HEK293 (cell line): ENCODE measurements around the gene ARID5A.
A peak's percentile ranks its signal among the peaks of the same experiment; 100 is the strongest.

Experiments
- CTCF ChIA-PET: fragments of 350-600 bp; formaldehyde crosslinking; extraction: SDS; loops from one replicate; lab custom pipeline; 2021; ENCODE audit warnings: antibody characterized with exemption; lab: Yijun Ruan, JAX
- POLR2A ChIA-PET: fragments of 300-600 bp; formaldehyde crosslinking; extraction: SDS; loops from one replicate; lab custom pipeline; 2020; ENCODE audit warnings: antibody characterized with exemption, inconsistent platforms; lab: Yijun Ruan, JAX
- H3K27ac ChIP-seq: fragments of 200-500 bp; sonication (Bioruptor generic); 2 replicates; pipeline ENCODE4 v1.5.1; 2014; ENCODE audit warnings: low read depth, low read length, control low read depth, inconsistent platforms; ENCODE audit errors: extremely low read depth
- H3K36me3 ChIP-seq, 2 experiments: fragments of 200-500 bp in 1 of 2; sonication (Bioruptor generic) in 1 of 2; 1 replicate in 1 of 2; 2 replicates in 1 of 2; pipeline ENCODE4 v1.5.1; 2014 to 2017; ENCODE audit warnings: inconsistent platforms in 2 of 2, low read length in 2 of 2; ENCODE audit not compliant: control insufficient read depth in 2 of 2, insufficient read depth in 1 of 2
- H3K4me1 ChIP-seq: fragments of 200-500 bp; sonication (Bioruptor generic); 2 replicates; pipeline ENCODE4 v1.5.1; 2014; ENCODE audit warnings: mild to moderate bottlenecking, low read length, inconsistent platforms; ENCODE audit not compliant: control insufficient read depth, insufficient read depth
- H3K4me3 ChIP-seq: 2 replicates; pipeline ENCODE4 v1.5.1; 2011; ENCODE audit warnings: low read depth, mild to moderate bottlenecking, control low read depth, low read length, moderate library complexity
- H3K9me3 ChIP-seq: fragments of 200-500 bp; sonication (Bioruptor generic); 2 replicates; pipeline ENCODE4 v1.5.1; 2014; ENCODE audit warnings: low read depth, low read length, inconsistent platforms; ENCODE audit not compliant: control insufficient read depth, insufficient read depth
- GLI2 ChIP-seq: fragments of 450-650 bp; formaldehyde crosslinking; IDR thresholded peaks from 2 replicates; pipeline ENCODE4; 2017; ENCODE audit warnings: missing biosample characterization, missing genetic modification characterization, low read depth, borderline replicate concordance
- GLIS2 ChIP-seq: fragments of 450-650 bp; formaldehyde crosslinking; IDR thresholded peaks from 2 replicates; pipeline ENCODE4 v1.5.1; 2016; ENCODE audit warnings: missing biosample characterization, missing genetic modification characterization
- HOXD13 ChIP-seq: sonication (generic); formaldehyde crosslinking; IDR thresholded peaks from 2 replicates; pipeline ENCODE4 v1.8.0; 2022; ENCODE audit warnings: missing genetic modification reagents, borderline replicate concordance
- IKZF3 ChIP-seq: fragments of 450-650 bp; IDR thresholded peaks from 2 replicates; pipeline ENCODE4 v1.5.0; 2018; ENCODE audit warnings: missing biosample characterization, mild to moderate bottlenecking, missing genetic modification characterization, moderate library complexity
- INSM2 ChIP-seq: fragments of 450-650 bp; formaldehyde crosslinking; IDR thresholded peaks from 2 replicates; pipeline ENCODE4 v1.5.1; 2016; ENCODE audit warnings: missing biosample characterization, missing genetic modification characterization
- KLF10 ChIP-seq: fragments of 450-650 bp; IDR thresholded peaks from 2 replicates; pipeline ENCODE4 v1.5.1; 2018; ENCODE audit warnings: missing biosample characterization, mild to moderate bottlenecking, missing genetic modification characterization
- KLF16 ChIP-seq: fragments of 450-650 bp; formaldehyde crosslinking; IDR thresholded peaks from 2 replicates; pipeline ENCODE4 v1.5.1; 2017; ENCODE audit warnings: missing biosample characterization, missing genetic modification characterization
- KLF8 ChIP-seq: fragments of 450-650 bp; formaldehyde crosslinking; IDR thresholded peaks from 2 replicates; pipeline ENCODE4 v1.5.1; 2016; ENCODE audit warnings: missing biosample characterization, missing genetic modification characterization
- KLF9 ChIP-seq: fragments of 450-650 bp; formaldehyde crosslinking; IDR thresholded peaks from 2 replicates; pipeline ENCODE4 v1.5.1; 2016; ENCODE audit warnings: missing biosample characterization, missing genetic modification characterization, low read depth
- PRDM6 ChIP-seq: fragments of 450-650 bp; formaldehyde crosslinking; IDR thresholded peaks from 2 replicates; pipeline ENCODE4 v1.5.1; 2017; ENCODE audit warnings: missing biosample characterization, missing genetic modification characterization
- SP2 ChIP-seq: fragments of 450-650 bp; formaldehyde crosslinking; IDR thresholded peaks from 2 replicates; pipeline ENCODE4 v1.5.1; 2016; ENCODE audit warnings: missing biosample characterization, missing genetic modification characterization
- SP3 ChIP-seq: fragments of 450-650 bp; formaldehyde crosslinking; IDR thresholded peaks from 2 replicates; pipeline ENCODE4 v1.5.1; 2016; ENCODE audit warnings: missing biosample characterization, missing genetic modification characterization
- ZBTB26 ChIP-seq: fragments of 450-650 bp; formaldehyde crosslinking; optimal IDR thresholded peaks from 2 replicates; pipeline ENCODE3; 2016; ENCODE audit warnings: missing biosample characterization, mild to moderate bottlenecking, missing genetic modification characterization
- ZFP41 ChIP-seq: fragments of 450-650 bp; formaldehyde crosslinking; IDR thresholded peaks from 2 replicates; pipeline ENCODE4 v1.5.1; 2016; ENCODE audit warnings: missing biosample characterization, missing genetic modification characterization, borderline replicate concordance
- ZIC2 ChIP-seq: fragments of 450-650 bp; formaldehyde crosslinking; IDR thresholded peaks from 2 replicates; pipeline ENCODE4 v1.5.1; 2016; ENCODE audit warnings: missing biosample characterization, missing genetic modification characterization
- ZNF10 ChIP-seq: fragments of 450-650 bp; formaldehyde crosslinking; IDR thresholded peaks from 2 replicates; pipeline ENCODE4 v1.5.1; 2017; ENCODE audit warnings: missing biosample characterization, missing genetic modification characterization
- ZNF114 ChIP-seq: fragments of 450-650 bp; formaldehyde crosslinking; IDR thresholded peaks from 2 replicates; pipeline ENCODE4 v1.5.0; 2017; ENCODE audit warnings: missing biosample characterization, missing genetic modification characterization
- ZNF221 ChIP-seq: fragments of 450-650 bp; formaldehyde crosslinking; IDR thresholded peaks from 2 replicates; pipeline ENCODE4 v1.5.1; 2017; ENCODE audit warnings: missing biosample characterization, missing genetic modification characterization, borderline replicate concordance
- ZNF37A ChIP-seq: fragments of 450-650 bp; IDR thresholded peaks from 2 replicates; pipeline ENCODE4 v1.5.1; 2018; ENCODE audit warnings: missing biosample characterization, missing genetic modification characterization
- ZNF514 ChIP-seq: fragments of 450-650 bp; formaldehyde crosslinking; IDR thresholded peaks from 2 replicates; pipeline ENCODE4 v1.5.1; 2016; ENCODE audit warnings: missing biosample characterization, missing genetic modification characterization
- ZNF561 ChIP-seq: fragments of 450-650 bp; IDR thresholded peaks from 2 replicates; pipeline ENCODE4 v1.5.1; 2018; ENCODE audit warnings: missing biosample characterization, missing genetic modification characterization, borderline replicate concordance
- ZNF596 ChIP-seq: fragments of 450-650 bp; IDR thresholded peaks from 2 replicates; pipeline ENCODE4 v1.5.0; 2018; ENCODE audit warnings: missing biosample characterization, mild to moderate bottlenecking, missing genetic modification characterization, moderate library complexity
- ZNF664 ChIP-seq: fragments of 450-650 bp; formaldehyde crosslinking; IDR thresholded peaks from 2 replicates; pipeline ENCODE4 v1.5.1; 2016; ENCODE audit warnings: missing biosample characterization, missing genetic modification characterization
- ZNF747 ChIP-seq: fragments of 450-650 bp; formaldehyde crosslinking; IDR thresholded peaks from 2 replicates; pipeline ENCODE4 v1.5.1; 2016; ENCODE audit warnings: missing biosample characterization, missing genetic modification characterization
- ZNF76 ChIP-seq: fragments of 450-650 bp; formaldehyde crosslinking; IDR thresholded peaks from 2 replicates; pipeline ENCODE4; 2016; ENCODE audit warnings: low read depth, missing biosample characterization, missing genetic modification characterization, borderline replicate concordance
- ZNF792 ChIP-seq: fragments of 450-650 bp; formaldehyde crosslinking; IDR thresholded peaks from 2 replicates; pipeline ENCODE4 v1.5.1; 2016; ENCODE audit warnings: missing biosample characterization, missing genetic modification characterization
- ZNF837 ChIP-seq: fragments of 450-650 bp; formaldehyde crosslinking; IDR thresholded peaks from 2 replicates; pipeline ENCODE4 v1.5.1; 2016; ENCODE audit warnings: missing biosample characterization, missing genetic modification characterization
- ZSCAN18 ChIP-seq: fragments of 450-650 bp; formaldehyde crosslinking; IDR thresholded peaks from 2 replicates; pipeline ENCODE4 v1.5.1; 2016; ENCODE audit warnings: missing biosample characterization, missing genetic modification characterization
- ZSCAN30 ChIP-seq: fragments of 450-650 bp; IDR thresholded peaks from 2 replicates; pipeline ENCODE4 v1.5.1; 2018; ENCODE audit warnings: missing biosample characterization, mild to moderate bottlenecking, missing genetic modification characterization, moderate library complexity

ARID5A gene

GRCh38 chr2:96536445-96537065, at the start of gene ARID5A:
Gene ARID5A (plus strand): TSS chr2:96536752. CDS start chr2:96536827, 75 bp downstream.
- CTCF ChIA-PET: interaction anchor here (0.5 to 0.9 kb wide), 3 partner anchors 18 to 137 kb away, joined by 3 read pairs; no protein-coding TSS in a partner anchor

More at GRCh38 chr2:96536445-96537065, at the start of gene ARID5A:
- Histone ChIP-seq H3K9me3 (no peaks in the 10 kb centered on the region), H3K4me3 (peak within 1 kb of the TSS; percentile 66)
- TF ChIP-seq KLF8: peak; percentile 83
- TF ChIP-seq ZNF221 (tag by site-specific recombination): no peak
- TF ChIP-seq INSM2 (tag by site-specific recombination): no peak
- peak; percentile 60 for TF ChIP-seq ZBTB26
- no peak for TF ChIP-seq ZNF37A (tag by site-specific recombination)
- TF ChIP-seq ZNF76: peak; percentile 52; the same call in 1 of the 2 replicates
- TF ChIP-seq ZSCAN18: no peak
- TF ChIP-seq KLF16: 0 out of 2 replicates have a peak, but pooled peaks have one; percentile 33
- peak; percentile 86 for TF ChIP-seq SP2 (tag by site-specific recombination)
- no peak for TF ChIP-seq PRDM6
- no peak for TF ChIP-seq ZNF747
- no peak for TF ChIP-seq HOXD13 (CRISPR knock-in tag)
- 0 out of 2 replicates have a peak, but pooled peaks have one; percentile 33 for TF ChIP-seq GLIS2
- TF ChIP-seq KLF10 (tag by site-specific recombination): peak; percentile 67; the same call in 1 of the 2 replicates
- no peak for TF ChIP-seq ZNF664 (tag by site-specific recombination)
- peak; percentile 38; the same call in 1 of the 2 replicates for TF ChIP-seq IKZF3
- TF ChIP-seq ZFP41: no peak
- no peak for TF ChIP-seq ZNF114 (tag by site-specific recombination)
- no peak for TF ChIP-seq ZNF837 (tag by site-specific recombination)
- TF ChIP-seq SP3 (tag by site-specific recombination): peak; percentile 99
- TF ChIP-seq ZSCAN30: peak; percentile 48; the same call in 1 of the 2 replicates
- no peak for TF ChIP-seq ZNF561 (tag by site-specific recombination)
- TF ChIP-seq ZNF514: no peak
- TF ChIP-seq ZIC2 (tag by site-specific recombination): no peak
- TF ChIP-seq ZNF792 (tag by site-specific recombination): no peak
- TF ChIP-seq GLI2 (tag by site-specific recombination): no peak
- peak; percentile 10; the same call in 1 of the 2 replicates for TF ChIP-seq ZNF596 (tag by site-specific recombination)
- no peak for TF ChIP-seq ZNF10 (tag by site-specific recombination)
- 0 out of 2 replicates have a peak, but pooled peaks have one; percentile 16 for TF ChIP-seq KLF9
- TF ChIP-seq, all 188 proteins: peak for 12
- H3K36me3 ChIP-seq: no peaks in the 10 kb centered on the region; a peak in 1 of 3 replicates
- POLR2A ChIA-PET: interaction anchor here (1.4 kb wide), 1 partner anchor 270 kb away, joined by 3 read pairs; the partner anchor contains the start of gene CIAO1
- peaks cover 27% of the 10 kb centered on the region for H3K4me1 ChIP-seq
- H3K27ac ChIP-seq: peak within 1 kb of the TSS; percentile 72
